Measurements from ENCODE around the gene DENR. TPM values are rescaled to one million over a fixed set of nuclear protein-coding genes. Genes with fewer than 3 reads are reported as not detected.

Gene DENR
- polyA plus RNA-seq, 1 donor from 2014 or later: 85.1 TPM

- H3K79me2 ChIP-seq (replicated peaks; ENCODE audit: insufficient read depth, low read length): no peaks in the 10 kb centered on the region
- no peak overlapping the region for H3K9ac ChIP-seq (ENCODE audit: low read length)
- no peaks in the 10 kb centered on the region for H3K9me2 ChIP-seq (ENCODE audit: insufficient read depth, low read length)
- no peak overlapping the region for H3K4me2 ChIP-seq (ENCODE audit: low read length)
- TF ChIP-seq SMC3 (conservative IDR thresholded peaks at IDR 0.05; ENCODE audit: poor library complexity) (no peak), EP300 (conservative IDR thresholded peaks at IDR 0.05; ENCODE audit: poor library complexity, severe bottlenecking) (no peak), TAF1 (IDR thresholded peaks at IDR 0.05; ENCODE audit: low read depth) (no peak), RAD21 (conservative IDR thresholded peaks at IDR 0.05) (no peak), POLR2AphosphoS5 (IDR thresholded peaks at IDR 0.05) (no peak), REST (IDR thresholded peaks at IDR 0.05; ENCODE audit: borderline replicate concordance) (no peak), MXI1 (conservative IDR thresholded peaks at IDR 0.05; ENCODE audit: poor library complexity, severe bottlenecking) (no peak), EZH2 (IDR thresholded peaks at IDR 0.05; ENCODE audit: borderline replicate concordance, insufficient read depth, low read length, poor library complexity, severe bottlenecking) (no peak)
- TF ChIP-seq, protein P1, sequence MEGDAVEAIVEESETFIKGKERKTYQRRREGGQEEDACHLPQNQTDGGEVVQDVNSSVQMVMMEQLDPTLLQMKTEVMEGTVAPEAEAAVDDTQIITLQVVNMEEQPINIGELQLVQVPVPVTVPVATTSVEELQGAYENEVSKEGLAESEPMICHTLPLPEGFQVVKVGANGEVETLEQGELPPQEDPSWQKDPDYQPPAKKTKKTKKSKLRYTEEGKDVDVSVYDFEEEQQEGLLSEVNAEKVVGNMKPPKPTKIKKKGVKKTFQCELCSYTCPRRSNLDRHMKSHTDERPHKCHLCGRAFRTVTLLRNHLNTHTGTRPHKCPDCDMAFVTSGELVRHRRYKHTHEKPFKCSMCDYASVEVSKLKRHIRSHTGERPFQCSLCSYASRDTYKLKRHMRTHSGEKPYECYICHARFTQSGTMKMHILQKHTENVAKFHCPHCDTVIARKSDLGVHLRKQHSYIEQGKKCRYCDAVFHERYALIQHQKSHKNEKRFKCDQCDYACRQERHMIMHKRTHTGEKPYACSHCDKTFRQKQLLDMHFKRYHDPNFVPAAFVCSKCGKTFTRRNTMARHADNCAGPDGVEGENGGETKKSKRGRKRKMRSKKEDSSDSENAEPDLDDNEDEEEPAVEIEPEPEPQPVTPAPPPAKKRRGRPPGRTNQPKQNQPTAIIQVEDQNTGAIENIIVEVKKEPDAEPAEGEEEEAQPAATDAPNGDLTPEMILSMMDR (IDR thresholded peaks at IDR 0.05; ENCODE audit: poor library complexity, severe bottlenecking): no peak
- no peaks in the 10 kb centered on the region for H3F3A ChIP-seq (ENCODE audit: insufficient read depth, low read length, poor library complexity, severe bottlenecking)
- no peaks in the 10 kb centered on the region for H4K20me1 ChIP-seq (ENCODE audit: insufficient read depth)
- no peaks in the 10 kb centered on the region for H3K9me3 ChIP-seq (ENCODE audit: low read length)
- no peaks in the 10 kb centered on the region for H3K36me3 ChIP-seq (ENCODE audit: insufficient read depth, low read length)
- H3K4me3 ChIP-seq (ENCODE audit: low read length): no peak overlapping the region
- no peak overlapping the region for H3K27ac ChIP-seq (ENCODE audit: low read length)
- no peaks in the 10 kb centered on the region for H3K27me3 ChIP-seq (ENCODE audit: insufficient read depth, low read depth, low read length)
- H2AFZ ChIP-seq (ENCODE audit: low read depth, low read length): no peak overlapping the region
Measured at GRCh38 chr12:122819209-122819785, 66.7 kb downstream of the DENR start.

- Histone ChIP-seq H3K27ac (ENCODE audit: low read length) (no peak overlapping the region), H3F3A (ENCODE audit: insufficient read depth, low read length, poor library complexity, severe bottlenecking) (no peaks in the 10 kb centered on the region), H2AFZ (ENCODE audit: low read depth, low read length) (no peak overlapping the region), H3K9me2 (ENCODE audit: insufficient read depth, low read length) (no peaks in the 10 kb centered on the region), H3K36me3 (ENCODE audit: insufficient read depth, low read length) (no peaks in the 10 kb centered on the region), H3K4me2 (ENCODE audit: low read length) (no peak overlapping the region), H3K79me2 (replicated peaks; ENCODE audit: insufficient read depth, low read length) (no peaks in the 10 kb centered on the region), H3K9me3 (ENCODE audit: low read length) (no peaks in the 10 kb centered on the region), H3K9ac (ENCODE audit: low read length) (no peak overlapping the region), H3K4me3 (ENCODE audit: low read length) (no peak overlapping the region), H4K20me1 (ENCODE audit: insufficient read depth) (no peaks in the 10 kb centered on the region), H3K27me3 (ENCODE audit: insufficient read depth, low read depth, low read length) (no peaks in the 10 kb centered on the region)
- TF ChIP-seq RAD21 (conservative IDR thresholded peaks at IDR 0.05) (no peak), MXI1 (conservative IDR thresholded peaks at IDR 0.05; ENCODE audit: poor library complexity, severe bottlenecking) (no peak), EP300 (conservative IDR thresholded peaks at IDR 0.05; ENCODE audit: poor library complexity, severe bottlenecking) (no peak), REST (IDR thresholded peaks at IDR 0.05; ENCODE audit: borderline replicate concordance) (no peak), SMC3 (conservative IDR thresholded peaks at IDR 0.05; ENCODE audit: poor library complexity) (no peak), EZH2 (IDR thresholded peaks at IDR 0.05; ENCODE audit: borderline replicate concordance, insufficient read depth, low read length, poor library complexity, severe bottlenecking) (no peak), POLR2AphosphoS5 (IDR thresholded peaks at IDR 0.05) (no peak)
- TF ChIP-seq, protein P1 (IDR thresholded peaks at IDR 0.05; ENCODE audit: poor library complexity, severe bottlenecking): no peak
Measured at GRCh38 chr12:122820138-122820537, 67.5 kb downstream of the DENR start.

All from neural cell (in vitro differentiated cells).